ENCODE results near the gene ZNF584.

Gene ZNF584

DNA sequence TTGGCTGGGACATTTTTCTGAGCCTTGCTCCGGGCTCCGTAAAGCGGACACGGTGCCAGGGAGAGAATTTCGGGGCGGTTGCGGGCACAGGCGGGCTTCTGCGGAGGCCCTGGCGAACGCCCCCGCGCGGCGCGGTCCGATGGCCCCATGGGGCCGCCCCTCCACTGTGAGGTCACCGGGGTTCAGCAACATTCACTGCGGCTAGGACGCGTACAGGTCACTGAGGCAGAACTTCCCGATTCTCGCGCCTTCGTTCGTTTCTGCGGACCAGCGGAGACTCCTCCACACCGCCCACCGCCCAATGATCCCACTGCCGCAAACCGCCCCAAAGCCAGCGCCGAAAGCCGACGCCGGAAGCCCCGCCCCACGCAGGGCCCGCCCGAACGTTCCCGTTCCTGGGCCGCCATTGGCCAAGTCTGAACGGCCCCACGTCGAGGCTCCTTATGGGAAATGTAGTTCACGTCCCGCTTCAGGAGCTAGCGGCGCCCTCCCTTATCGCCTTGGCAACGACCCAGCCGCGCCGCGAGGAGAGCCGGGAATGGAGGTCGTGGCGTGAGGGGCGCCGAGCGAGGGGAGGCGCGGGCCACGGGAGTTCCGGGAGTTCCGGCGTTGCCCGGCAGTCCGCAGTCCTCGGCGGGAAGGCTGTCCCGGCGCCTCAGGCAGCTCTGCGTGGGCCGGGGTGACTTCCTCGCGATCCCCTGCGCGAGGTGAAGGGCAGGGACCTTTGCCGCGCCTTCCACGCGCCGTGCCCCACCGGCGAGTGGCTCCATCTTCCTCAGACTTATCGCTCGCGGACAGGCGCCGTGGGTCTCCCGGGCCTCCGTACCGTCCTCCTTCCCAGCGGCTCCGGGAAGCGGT, at the start of gene ZNF584:
ZNF584 (plus strand) TSS at position 498 of the 858 bp plus-strand sequence. CDS start 499 bp downstream, outside the sequence.
- H3K79me2 ChIP-seq (ENCODE audit: insufficient read depth, low read length), result peaks cover 18% of the 10 kb centered on the region; the same call in 1 of the 2 replicates
- no peaks in the 10 kb centered on the region for H4K20me1 ChIP-seq (ENCODE audit: insufficient read depth, low read length, poor library complexity, severe bottlenecking)
- peak within 1 kb of the TSS; percentile 89 for H3K9ac ChIP-seq (ENCODE audit: low read depth, low read length, poor library complexity, severe bottlenecking)
- H3K9me2 ChIP-seq (replicated peaks; ENCODE audit: low read depth, low read length), result no peaks in the 10 kb centered on the region
- H3K27me3 ChIP-seq (ENCODE audit: insufficient read depth, low read length, poor library complexity, severe bottlenecking), result no peaks in the 10 kb centered on the region
- peak within 1 kb of the TSS; percentile 86 for H3K4me3 ChIP-seq (ENCODE audit: low read length, poor library complexity, severe bottlenecking)
- H3K4me1 ChIP-seq (ENCODE audit: insufficient read depth, low read length, poor library complexity, severe bottlenecking), result peaks cover 22% of the 10 kb centered on the region
- H2AFZ ChIP-seq (ENCODE audit: low read length), result peak within 1 kb of the TSS; percentile 92
- no peaks in the 10 kb centered on the region for H3K36me3 ChIP-seq (ENCODE audit: insufficient read depth, low read length)
- peak within 1 kb of the TSS; percentile 91 for H3K4me2 ChIP-seq (ENCODE audit: low read depth, low read length, poor library complexity, severe bottlenecking)
- no peaks in the 10 kb centered on the region for H3K9me3 ChIP-seq (ENCODE audit: insufficient read depth, low read depth, low read length)
- H3F3A ChIP-seq (ENCODE audit: low read depth), result no peaks in the 10 kb centered on the region
- TF ChIP-seq EZH2phosphoT487 (IDR thresholded peaks at IDR 0.05; ENCODE audit: borderline replicate concordance) (no peak), CTCF (conservative IDR thresholded peaks at IDR 0.05; ENCODE audit: low read length) (peak; percentile 36)

- H3K4me1 ChIP-seq (ENCODE audit: insufficient read depth, low read length, poor library complexity, severe bottlenecking), result peaks cover 17% of the 10 kb centered on the region
- peak overlapping the region; percentile 96 for H2AFZ ChIP-seq (ENCODE audit: low read length)
- TF ChIP-seq CTCF (conservative IDR thresholded peaks at IDR 0.05; ENCODE audit: low read length) (no peak), EZH2phosphoT487 (IDR thresholded peaks at IDR 0.05; ENCODE audit: borderline replicate concordance) (no peak)
- no peaks in the 10 kb centered on the region for H3F3A ChIP-seq (ENCODE audit: low read depth)
- H3K79me2 ChIP-seq (ENCODE audit: insufficient read depth, low read length), result no peaks in the 10 kb centered on the region
- H3K9ac ChIP-seq (ENCODE audit: low read depth, low read length, poor library complexity, severe bottlenecking), result peak overlapping the region; percentile 96
- H3K36me3 ChIP-seq (ENCODE audit: insufficient read depth, low read length), result no peaks in the 10 kb centered on the region
- no peaks in the 10 kb centered on the region for H3K9me3 ChIP-seq (ENCODE audit: insufficient read depth, low read depth, low read length)
- no peaks in the 10 kb centered on the region for H3K27me3 ChIP-seq (ENCODE audit: insufficient read depth, low read length, poor library complexity, severe bottlenecking)
- H3K4me3 ChIP-seq (ENCODE audit: low read length, poor library complexity, severe bottlenecking), result peak overlapping the region; percentile 89
- H3K4me2 ChIP-seq (ENCODE audit: low read depth, low read length, poor library complexity, severe bottlenecking), result peak overlapping the region; percentile 80
- no peaks in the 10 kb centered on the region for H3K9me2 ChIP-seq (replicated peaks; ENCODE audit: low read depth, low read length)
- no peaks in the 10 kb centered on the region for H4K20me1 ChIP-seq (ENCODE audit: insufficient read depth, low read length, poor library complexity, severe bottlenecking)
Measured at GRCh38 chr19:58361900-58362271, 46.6 kb upstream of the ZNF584 start.

DNA sequence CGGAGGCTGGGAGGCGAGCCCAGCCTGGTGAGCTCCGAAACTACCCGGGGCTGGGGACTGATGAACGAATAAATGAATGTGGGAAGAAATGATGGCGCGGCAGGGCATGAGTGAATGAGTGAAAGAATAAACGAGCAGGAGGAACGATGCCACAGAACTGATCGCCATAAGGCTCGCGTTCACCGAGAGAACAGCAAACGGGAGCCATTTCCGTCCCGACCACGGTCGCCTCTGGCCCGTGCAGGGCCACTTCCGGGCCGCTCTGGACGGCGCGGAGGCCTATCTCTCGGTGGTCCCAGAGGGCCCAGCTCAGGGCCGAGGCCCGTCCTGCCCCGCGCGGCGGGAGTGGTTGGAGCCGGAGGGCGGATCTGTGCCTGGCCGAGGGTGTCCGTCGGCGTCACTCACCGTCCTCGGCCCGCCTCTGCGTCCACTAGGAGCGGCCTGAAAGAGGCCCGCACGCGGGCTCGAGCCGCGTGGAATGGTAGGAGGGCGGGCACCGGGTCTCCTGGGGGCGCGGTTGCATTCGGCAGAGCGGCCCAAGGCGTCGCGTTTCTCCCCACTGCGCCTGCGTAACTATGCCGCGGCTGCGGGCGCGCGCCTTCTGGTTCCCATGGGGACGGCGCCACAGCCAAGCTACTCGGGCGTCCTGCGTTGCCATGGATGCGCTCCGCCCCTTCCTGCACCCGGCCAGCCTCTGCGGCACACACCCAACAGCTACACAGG, 46.0 kb upstream of the ZNF584 start, which contains the start of gene ZNF497:
ZNF497 (minus strand) TSS at position 480 of the 723 bp plus-strand sequence. CDS start 5,116 bp downstream, outside the sequence.
- no peaks in the 10 kb centered on the region for H3K27me3 ChIP-seq (ENCODE audit: insufficient read depth, low read length, poor library complexity, severe bottlenecking)
- TF ChIP-seq CTCF (conservative IDR thresholded peaks at IDR 0.05; ENCODE audit: low read length) (no peak), EZH2phosphoT487 (IDR thresholded peaks at IDR 0.05; ENCODE audit: borderline replicate concordance) (no peak)
- H3K36me3 ChIP-seq (ENCODE audit: insufficient read depth, low read length), result no peaks in the 10 kb centered on the region
- no peaks in the 10 kb centered on the region for H3K9me3 ChIP-seq (ENCODE audit: insufficient read depth, low read depth, low read length)
- H3K4me3 ChIP-seq (ENCODE audit: low read length, poor library complexity, severe bottlenecking), result peak within 1 kb of the TSS; percentile 89
- H3F3A ChIP-seq (ENCODE audit: low read depth), result no peaks in the 10 kb centered on the region
- H4K20me1 ChIP-seq (ENCODE audit: insufficient read depth, low read length, poor library complexity, severe bottlenecking), result no peaks in the 10 kb centered on the region
- peak within 1 kb of the TSS; percentile 80 for H3K4me2 ChIP-seq (ENCODE audit: low read depth, low read length, poor library complexity, severe bottlenecking)
- no peaks in the 10 kb centered on the region for H3K79me2 ChIP-seq (ENCODE audit: insufficient read depth, low read length)
- no peaks in the 10 kb centered on the region for H3K9me2 ChIP-seq (replicated peaks; ENCODE audit: low read depth, low read length)
- peak within 1 kb of the TSS; percentile 96 for H2AFZ ChIP-seq (ENCODE audit: low read length)
- peaks cover 17% of the 10 kb centered on the region for H3K4me1 ChIP-seq (ENCODE audit: insufficient read depth, low read length, poor library complexity, severe bottlenecking)
- peak within 1 kb of the TSS; percentile 96 for H3K9ac ChIP-seq (ENCODE audit: low read depth, low read length, poor library complexity, severe bottlenecking)

All from Loucy (cell line).